ENCODE data around the gene PODXL2.

DNA sequence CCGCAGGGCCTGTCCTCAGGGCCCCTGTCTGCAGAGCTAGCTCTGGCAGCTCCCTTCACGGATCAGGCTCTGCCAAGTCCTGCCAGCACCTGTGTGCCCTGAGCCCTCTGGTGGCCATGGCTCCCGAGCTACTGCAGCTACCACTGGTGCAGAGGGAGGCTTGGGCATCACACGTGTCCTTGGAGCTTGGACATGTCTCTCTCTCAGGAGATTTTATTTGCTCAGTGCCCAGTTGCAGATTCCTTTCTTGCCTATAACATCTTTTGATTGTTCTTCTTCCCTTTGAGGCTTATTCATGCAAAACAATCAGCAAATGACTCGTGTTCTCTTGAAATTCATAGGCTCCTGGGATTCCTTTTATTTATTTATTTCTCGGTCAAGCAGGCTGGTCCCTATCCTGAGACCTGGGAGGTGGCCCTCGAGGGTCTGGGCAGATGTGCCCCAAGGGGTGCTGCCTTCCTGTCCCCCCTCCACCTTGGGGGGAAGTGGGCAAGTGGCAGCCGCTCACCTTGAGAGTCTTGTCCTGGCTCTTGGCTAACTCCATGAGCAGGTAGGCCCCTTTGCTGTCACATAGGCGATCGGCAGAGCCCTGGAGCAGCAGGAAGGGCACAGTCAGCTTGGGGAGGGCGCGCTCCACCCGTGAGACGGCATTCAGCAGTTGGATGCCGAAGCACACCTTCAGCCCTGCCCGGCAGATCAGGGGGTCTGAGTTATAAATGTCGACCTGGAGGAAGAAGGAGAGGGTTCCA lies 65.7 kb downstream of the PODXL2 start:
- TF ChIP-seq CTCF (conservative IDR thresholded peaks at IDR 0.05; ENCODE audit: low read depth in 2 of 2) = peak; percentile 48 to 67
- no peak for TF ChIP-seq EZH2 (IDR thresholded peaks at IDR 0.05; ENCODE audit: low read depth, unreplicated experiment)
- no peak for TF ChIP-seq EZH2phosphoT487 (IDR thresholded peaks at IDR 0.05; ENCODE audit: unreplicated experiment)
- TF ChIP-seq, protein P1, sequence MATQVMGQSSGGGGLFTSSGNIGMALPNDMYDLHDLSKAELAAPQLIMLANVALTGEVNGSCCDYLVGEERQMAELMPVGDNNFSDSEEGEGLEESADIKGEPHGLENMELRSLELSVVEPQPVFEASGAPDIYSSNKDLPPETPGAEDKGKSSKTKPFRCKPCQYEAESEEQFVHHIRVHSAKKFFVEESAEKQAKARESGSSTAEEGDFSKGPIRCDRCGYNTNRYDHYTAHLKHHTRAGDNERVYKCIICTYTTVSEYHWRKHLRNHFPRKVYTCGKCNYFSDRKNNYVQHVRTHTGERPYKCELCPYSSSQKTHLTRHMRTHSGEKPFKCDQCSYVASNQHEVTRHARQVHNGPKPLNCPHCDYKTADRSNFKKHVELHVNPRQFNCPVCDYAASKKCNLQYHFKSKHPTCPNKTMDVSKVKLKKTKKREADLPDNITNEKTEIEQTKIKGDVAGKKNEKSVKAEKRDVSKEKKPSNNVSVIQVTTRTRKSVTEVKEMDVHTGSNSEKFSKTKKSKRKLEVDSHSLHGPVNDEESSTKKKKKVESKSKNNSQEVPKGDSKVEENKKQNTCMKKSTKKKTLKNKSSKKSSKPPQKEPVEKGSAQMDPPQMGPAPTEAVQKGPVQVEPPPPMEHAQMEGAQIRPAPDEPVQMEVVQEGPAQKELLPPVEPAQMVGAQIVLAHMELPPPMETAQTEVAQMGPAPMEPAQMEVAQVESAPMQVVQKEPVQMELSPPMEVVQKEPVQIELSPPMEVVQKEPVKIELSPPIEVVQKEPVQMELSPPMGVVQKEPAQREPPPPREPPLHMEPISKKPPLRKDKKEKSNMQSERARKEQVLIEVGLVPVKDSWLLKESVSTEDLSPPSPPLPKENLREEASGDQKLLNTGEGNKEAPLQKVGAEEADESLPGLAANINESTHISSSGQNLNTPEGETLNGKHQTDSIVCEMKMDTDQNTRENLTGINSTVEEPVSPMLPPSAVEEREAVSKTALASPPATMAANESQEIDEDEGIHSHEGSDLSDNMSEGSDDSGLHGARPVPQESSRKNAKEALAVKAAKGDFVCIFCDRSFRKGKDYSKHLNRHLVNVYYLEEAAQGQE (IDR thresholded peaks at IDR 0.05; ENCODE audit: unreplicated experiment) = no peak
- no peak for TF ChIP-seq JUNB (IDR thresholded peaks at IDR 0.05; ENCODE audit: unreplicated experiment)
- TF ChIP-seq POLR2AphosphoS5 (IDR thresholded peaks at IDR 0.05; ENCODE audit: low read depth) = no peak
- no peak for TF ChIP-seq ZNF331 (CRISPR knock-in tag; IDR thresholded peaks at IDR 0.05; ENCODE audit: low read depth)
- no peak for TF ChIP-seq NANOG (IDR thresholded peaks at IDR 0.05; ENCODE audit: borderline replicate concordance)
- no peak for TF ChIP-seq CREB1 (CRISPR knock-in tag; IDR thresholded peaks at IDR 0.05; ENCODE audit: low read depth)
- TF ChIP-seq, protein P2, sequence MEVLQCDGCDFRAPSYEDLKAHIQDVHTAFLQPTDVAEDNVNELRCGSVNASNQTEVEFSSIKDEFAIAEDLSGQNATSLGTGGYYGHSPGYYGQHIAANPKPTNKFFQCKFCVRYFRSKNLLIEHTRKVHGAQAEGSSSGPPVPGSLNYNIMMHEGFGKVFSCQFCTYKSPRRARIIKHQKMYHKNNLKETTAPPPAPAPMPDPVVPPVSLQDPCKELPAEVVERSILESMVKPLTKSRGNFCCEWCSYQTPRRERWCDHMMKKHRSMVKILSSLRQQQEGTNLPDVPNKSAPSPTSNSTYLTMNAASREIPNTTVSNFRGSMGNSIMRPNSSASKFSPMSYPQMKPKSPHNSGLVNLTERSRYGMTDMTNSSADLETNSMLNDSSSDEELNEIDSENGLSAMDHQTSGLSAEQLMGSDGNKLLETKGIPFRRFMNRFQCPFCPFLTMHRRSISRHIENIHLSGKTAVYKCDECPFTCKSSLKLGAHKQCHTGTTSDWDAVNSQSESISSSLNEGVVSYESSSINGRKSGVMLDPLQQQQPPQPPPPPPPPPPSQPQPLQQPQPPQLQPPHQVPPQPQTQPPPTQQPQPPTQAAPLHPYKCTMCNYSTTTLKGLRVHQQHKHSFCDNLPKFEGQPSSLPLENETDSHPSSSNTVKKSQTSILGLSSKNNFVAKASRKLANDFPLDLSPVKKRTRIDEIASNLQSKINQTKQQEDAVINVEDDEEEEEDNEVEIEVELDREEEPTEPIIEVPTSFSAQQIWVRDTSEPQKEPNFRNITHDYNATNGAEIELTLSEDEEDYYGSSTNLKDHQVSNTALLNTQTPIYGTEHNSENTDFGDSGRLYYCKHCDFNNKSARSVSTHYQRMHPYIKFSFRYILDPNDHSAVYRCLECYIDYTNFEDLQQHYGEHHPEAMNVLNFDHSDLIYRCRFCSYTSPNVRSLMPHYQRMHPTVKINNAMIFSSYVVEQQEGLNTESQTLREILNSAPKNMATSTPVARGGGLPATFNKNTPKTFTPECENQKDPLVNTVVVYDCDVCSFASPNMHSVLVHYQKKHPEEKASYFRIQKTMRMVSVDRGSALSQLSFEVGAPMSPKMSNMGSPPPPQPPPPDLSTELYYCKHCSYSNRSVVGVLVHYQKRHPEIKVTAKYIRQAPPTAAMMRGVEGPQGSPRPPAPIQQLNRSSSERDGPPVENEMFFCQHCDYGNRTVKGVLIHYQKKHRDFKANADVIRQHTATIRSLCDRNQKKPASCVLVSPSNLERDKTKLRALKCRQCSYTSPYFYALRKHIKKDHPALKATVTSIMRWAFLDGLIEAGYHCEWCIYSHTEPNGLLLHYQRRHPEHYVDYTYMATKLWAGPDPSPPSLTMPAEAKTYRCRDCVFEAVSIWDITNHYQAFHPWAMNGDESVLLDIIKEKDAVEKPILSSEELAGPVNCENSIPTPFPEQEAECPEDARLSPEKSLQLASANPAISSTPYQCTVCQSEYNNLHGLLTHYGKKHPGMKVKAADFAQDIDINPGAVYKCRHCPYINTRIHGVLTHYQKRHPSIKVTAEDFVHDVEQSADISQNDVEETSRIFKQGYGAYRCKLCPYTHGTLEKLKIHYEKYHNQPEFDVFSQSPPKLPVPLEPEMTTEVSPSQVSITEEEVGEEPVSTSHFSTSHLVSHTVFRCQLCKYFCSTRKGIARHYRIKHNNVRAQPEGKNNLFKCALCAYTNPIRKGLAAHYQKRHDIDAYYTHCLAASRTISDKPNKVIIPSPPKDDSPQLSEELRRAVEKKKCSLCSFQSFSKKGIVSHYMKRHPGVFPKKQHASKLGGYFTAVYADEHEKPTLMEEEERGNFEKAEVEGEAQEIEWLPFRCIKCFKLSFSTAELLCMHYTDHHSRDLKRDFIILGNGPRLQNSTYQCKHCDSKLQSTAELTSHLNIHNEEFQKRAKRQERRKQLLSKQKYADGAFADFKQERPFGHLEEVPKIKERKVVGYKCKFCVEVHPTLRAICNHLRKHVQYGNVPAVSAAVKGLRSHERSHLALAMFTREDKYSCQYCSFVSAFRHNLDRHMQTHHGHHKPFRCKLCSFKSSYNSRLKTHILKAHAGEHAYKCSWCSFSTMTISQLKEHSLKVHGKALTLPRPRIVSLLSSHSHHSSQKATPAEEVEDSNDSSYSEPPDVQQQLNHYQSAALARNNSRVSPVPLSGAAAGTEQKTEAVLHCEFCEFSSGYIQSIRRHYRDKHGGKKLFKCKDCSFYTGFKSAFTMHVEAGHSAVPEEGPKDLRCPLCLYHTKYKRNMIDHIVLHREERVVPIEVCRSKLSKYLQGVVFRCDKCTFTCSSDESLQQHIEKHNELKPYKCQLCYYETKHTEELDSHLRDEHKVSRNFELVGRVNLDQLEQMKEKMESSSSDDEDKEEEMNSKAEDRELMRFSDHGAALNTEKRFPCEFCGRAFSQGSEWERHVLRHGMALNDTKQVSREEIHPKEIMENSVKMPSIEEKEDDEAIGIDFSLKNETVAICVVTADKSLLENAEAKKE (CRISPR knock-in tag; IDR thresholded peaks at IDR 0.05) = no peak
- TF ChIP-seq ETS1 (IDR thresholded peaks at IDR 0.05) = no peak
